ENCODE data around the gene VWA5B1.

DNA sequence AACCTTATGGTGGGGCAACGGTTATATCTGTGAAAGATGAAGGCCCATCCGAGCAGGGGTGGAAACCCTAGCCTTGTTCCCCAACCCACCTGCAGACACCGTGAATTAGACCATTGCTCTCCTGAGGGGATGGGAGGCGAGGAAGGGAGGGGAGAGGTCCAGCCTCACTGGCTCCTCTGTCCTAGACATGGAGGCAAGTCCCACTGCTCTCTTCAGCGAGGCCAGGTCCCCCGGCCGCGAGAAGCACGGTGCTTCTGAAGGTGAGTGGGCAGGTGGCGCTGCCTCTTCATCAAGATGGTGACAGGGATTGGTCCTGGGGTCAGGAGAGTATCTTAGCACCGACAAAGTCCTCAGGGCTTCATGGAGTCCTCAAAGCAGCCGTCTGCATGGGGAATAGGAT lies 59.3 kb downstream of the VWA5B1 start:
- TF ChIP-seq, protein P1, sequence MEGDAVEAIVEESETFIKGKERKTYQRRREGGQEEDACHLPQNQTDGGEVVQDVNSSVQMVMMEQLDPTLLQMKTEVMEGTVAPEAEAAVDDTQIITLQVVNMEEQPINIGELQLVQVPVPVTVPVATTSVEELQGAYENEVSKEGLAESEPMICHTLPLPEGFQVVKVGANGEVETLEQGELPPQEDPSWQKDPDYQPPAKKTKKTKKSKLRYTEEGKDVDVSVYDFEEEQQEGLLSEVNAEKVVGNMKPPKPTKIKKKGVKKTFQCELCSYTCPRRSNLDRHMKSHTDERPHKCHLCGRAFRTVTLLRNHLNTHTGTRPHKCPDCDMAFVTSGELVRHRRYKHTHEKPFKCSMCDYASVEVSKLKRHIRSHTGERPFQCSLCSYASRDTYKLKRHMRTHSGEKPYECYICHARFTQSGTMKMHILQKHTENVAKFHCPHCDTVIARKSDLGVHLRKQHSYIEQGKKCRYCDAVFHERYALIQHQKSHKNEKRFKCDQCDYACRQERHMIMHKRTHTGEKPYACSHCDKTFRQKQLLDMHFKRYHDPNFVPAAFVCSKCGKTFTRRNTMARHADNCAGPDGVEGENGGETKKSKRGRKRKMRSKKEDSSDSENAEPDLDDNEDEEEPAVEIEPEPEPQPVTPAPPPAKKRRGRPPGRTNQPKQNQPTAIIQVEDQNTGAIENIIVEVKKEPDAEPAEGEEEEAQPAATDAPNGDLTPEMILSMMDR (IDR thresholded peaks at IDR 0.05; ENCODE audit: extremely low read depth in 1 of 2, insufficient read depth in 1 of 2, low read depth in 1 of 2, low read length in 2 of 2), result no peak
- no peak for TF ChIP-seq POLR2A (IDR thresholded peaks at IDR 0.05; ENCODE audit: low read depth, low read length)
- no peak for TF ChIP-seq POLR2AphosphoS5 (IDR thresholded peaks at IDR 0.05; ENCODE audit: insufficient read depth, low read depth, low read length)
